NCI-H1930 (cell line): ENCODE results near the gene PTBP3.

ENCODE experiments used
- DNase-seq, 2 experiments: peaks; one replicate each; lab custom pipeline; 2025; lab: John Stamatoyannopoulos, UW

Gene PTBP3

DNA sequence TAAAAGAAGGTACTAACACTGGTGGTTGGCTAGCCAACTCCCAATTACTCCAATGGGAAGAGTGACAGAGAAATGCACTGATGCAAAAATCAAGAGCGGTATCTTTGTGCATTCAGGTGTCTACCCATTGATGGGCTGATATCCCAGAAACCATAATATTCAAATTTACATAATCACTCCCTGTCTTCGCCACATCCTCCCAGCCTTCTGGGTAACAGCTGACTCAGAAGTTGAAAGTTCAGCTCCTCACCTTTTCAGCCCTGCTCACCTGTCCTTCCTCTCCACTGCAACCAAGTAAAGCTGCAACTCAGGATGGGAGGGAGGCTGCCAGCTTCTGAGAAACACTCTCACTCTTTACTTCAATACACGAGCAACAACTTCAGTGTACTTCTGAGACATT lies 165.2 kb downstream of the PTBP3 start:
- DNase-seq, result no peak
